Body of pancreas (tissue), 4 donors: ENCODE data around the gene TMEM50B.

Experiments used
- POLR2A ChIP-seq, 3 donors: fragments of 450-650 bp; IDR thresholded peaks; one replicate each; pipeline ENCODE4 v1.6.1; 2016; ENCODE audit warnings: antibody characterized with exemption in 3 of 3, mild to moderate bottlenecking in 2 of 3
- TF ChIP-seq, protein P1 (sequence below), 7 experiments: fragments of 450-650 bp in 4 of 7; fragments of 200-600 bp in 3 of 7; sonication (generic) in 3 of 7; IDR thresholded peaks; one replicate each; pipeline ENCODE4 v1.5.1; 2016 to 2019; ENCODE audit warnings: antibody characterized with exemption in 7 of 7

DNA sequence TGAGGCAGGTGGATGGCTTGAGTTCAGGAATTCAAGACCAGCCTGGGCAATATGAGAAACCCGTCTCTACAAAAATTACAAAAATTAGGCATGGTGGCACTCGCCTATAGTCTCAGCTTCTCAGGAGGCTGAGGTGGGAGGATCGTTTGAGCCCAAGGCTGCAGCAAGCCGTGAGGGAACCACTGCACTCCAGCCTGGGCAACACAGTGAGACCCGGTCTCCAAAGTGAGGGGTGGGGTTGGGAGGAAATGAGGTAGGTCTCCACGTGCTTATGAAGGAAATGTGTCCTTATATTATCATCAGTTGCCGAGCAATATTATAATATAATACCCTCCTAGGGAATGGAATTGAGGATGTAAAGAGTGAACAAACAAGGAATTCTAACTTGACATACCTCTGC, 2.7 kb downstream of the TMEM50B start:
- TF ChIP-seq, protein P1, sequence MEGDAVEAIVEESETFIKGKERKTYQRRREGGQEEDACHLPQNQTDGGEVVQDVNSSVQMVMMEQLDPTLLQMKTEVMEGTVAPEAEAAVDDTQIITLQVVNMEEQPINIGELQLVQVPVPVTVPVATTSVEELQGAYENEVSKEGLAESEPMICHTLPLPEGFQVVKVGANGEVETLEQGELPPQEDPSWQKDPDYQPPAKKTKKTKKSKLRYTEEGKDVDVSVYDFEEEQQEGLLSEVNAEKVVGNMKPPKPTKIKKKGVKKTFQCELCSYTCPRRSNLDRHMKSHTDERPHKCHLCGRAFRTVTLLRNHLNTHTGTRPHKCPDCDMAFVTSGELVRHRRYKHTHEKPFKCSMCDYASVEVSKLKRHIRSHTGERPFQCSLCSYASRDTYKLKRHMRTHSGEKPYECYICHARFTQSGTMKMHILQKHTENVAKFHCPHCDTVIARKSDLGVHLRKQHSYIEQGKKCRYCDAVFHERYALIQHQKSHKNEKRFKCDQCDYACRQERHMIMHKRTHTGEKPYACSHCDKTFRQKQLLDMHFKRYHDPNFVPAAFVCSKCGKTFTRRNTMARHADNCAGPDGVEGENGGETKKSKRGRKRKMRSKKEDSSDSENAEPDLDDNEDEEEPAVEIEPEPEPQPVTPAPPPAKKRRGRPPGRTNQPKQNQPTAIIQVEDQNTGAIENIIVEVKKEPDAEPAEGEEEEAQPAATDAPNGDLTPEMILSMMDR (IDR thresholded peaks at IDR 0.05) = no peak
- no peak for TF ChIP-seq POLR2A (IDR thresholded peaks at IDR 0.05)
